ENCODE data around the gene HSD11B2. TPM values are rescaled to one million over a fixed set of nuclear protein-coding genes. Genes with fewer than 3 reads are reported as not detected.

The HSD11B2 gene
- total RNA-seq, 2 experiments from 2014 or later, result not detected

DNA sequence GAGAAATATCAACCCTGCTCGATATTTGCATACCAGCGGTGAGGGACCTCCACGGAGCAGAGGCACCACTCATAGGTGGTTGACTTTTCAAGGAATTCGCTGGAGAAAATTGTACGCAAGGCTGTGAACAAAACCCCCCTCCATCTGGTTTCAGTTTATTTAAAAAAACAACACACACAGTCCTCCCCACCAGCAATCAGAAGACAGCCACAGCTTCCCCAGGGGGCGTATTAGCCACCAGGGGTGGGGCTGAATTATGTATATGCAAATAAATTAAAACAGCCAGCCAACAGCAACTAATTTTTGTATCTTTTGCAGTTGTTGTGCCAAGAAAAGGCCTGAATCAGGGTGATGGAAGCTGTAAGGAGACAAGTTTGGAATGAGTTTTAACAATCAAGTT, 5.9 kb upstream of the HSD11B2 start:
- H3K4me2 ChIP-seq (ENCODE audit: low read length), result peak overlapping the region; percentile 27; the same call in 1 of the 2 replicates
- H2AFZ ChIP-seq (ENCODE audit: low read length), result no peak overlapping the region
- TF ChIP-seq EZH2phosphoT487 (IDR thresholded peaks at IDR 0.05; ENCODE audit: borderline replicate concordance, low read depth, low read length), result no peak
- TF ChIP-seq, protein P1, sequence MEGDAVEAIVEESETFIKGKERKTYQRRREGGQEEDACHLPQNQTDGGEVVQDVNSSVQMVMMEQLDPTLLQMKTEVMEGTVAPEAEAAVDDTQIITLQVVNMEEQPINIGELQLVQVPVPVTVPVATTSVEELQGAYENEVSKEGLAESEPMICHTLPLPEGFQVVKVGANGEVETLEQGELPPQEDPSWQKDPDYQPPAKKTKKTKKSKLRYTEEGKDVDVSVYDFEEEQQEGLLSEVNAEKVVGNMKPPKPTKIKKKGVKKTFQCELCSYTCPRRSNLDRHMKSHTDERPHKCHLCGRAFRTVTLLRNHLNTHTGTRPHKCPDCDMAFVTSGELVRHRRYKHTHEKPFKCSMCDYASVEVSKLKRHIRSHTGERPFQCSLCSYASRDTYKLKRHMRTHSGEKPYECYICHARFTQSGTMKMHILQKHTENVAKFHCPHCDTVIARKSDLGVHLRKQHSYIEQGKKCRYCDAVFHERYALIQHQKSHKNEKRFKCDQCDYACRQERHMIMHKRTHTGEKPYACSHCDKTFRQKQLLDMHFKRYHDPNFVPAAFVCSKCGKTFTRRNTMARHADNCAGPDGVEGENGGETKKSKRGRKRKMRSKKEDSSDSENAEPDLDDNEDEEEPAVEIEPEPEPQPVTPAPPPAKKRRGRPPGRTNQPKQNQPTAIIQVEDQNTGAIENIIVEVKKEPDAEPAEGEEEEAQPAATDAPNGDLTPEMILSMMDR (conservative IDR thresholded peaks at IDR 0.05; ENCODE audit: low read length), result no peak
- ChIA-PET CTCF (ENCODE audit: unreplicated experiment) (no interaction called here), POLR2A (interaction anchor here (0.6 kb wide), 1 partner anchor 73 kb away, joined by 5 read pairs; no protein-coding TSS in a partner anchor)
- no peaks in the 10 kb centered on the region for H3K79me2 ChIP-seq (ENCODE audit: insufficient read depth, low read depth, low read length)
- no peaks in the 10 kb centered on the region for H3K9me3 ChIP-seq (ENCODE audit: low read length)
- intact Hi-C loops (cut with micrococcal nuclease; ENCODE audit: unreplicated experiment), result no loop called here
- BruUV-seq (replicated peaks), result no TSS peak
- no peak overlapping the region for H3K27ac ChIP-seq (ENCODE audit: low read depth, low read length, poor library complexity, severe bottlenecking)
- no peak for DNase-seq (ENCODE audit: low spot score)
- no peak overlapping the region for H3K4me3 ChIP-seq (ENCODE audit: low read depth, low read length, poor library complexity, severe bottlenecking)
- no peaks in the 10 kb centered on the region for H4K20me1 ChIP-seq (ENCODE audit: insufficient read depth, low read length)
- no peaks in the 10 kb centered on the region for H3K9me2 ChIP-seq (ENCODE audit: insufficient read depth, low read length)
- no peaks in the 10 kb centered on the region for H3K4me1 ChIP-seq (ENCODE audit: insufficient read depth, low read length, poor library complexity, severe bottlenecking)
- no peaks in the 10 kb centered on the region for H3K36me3 ChIP-seq (ENCODE audit: insufficient read depth, low read length)

DNA sequence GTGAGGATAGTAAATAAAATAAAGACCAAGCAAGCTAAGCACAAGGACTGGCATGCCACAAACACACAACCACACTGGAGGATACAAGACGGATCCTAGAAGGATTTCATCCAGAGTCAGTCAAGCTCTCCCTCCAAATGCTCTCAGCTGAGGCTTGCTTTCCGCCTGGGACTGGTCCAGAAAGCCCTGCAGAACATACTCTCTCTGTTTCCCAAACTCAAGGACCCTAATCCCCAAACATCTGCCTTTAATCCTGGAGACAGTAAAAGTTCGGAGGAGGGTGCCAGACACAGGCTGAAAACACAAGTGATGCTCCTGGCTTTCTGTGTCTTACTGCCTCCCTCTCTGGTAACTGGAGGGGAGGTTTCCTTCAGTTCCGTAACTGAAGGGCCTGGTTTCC, 5.3 kb upstream of the HSD11B2 start:
- H3K9me2 ChIP-seq (ENCODE audit: insufficient read depth, low read length), result no peaks in the 10 kb centered on the region
- intact Hi-C loops (cut with micrococcal nuclease; ENCODE audit: unreplicated experiment), result no loop called here
- no peaks in the 10 kb centered on the region for H3K9me3 ChIP-seq (ENCODE audit: low read length)
- no peaks in the 10 kb centered on the region for H3K4me1 ChIP-seq (ENCODE audit: insufficient read depth, low read length, poor library complexity, severe bottlenecking)
- no peaks in the 10 kb centered on the region for H4K20me1 ChIP-seq (ENCODE audit: insufficient read depth, low read length)
- no peak overlapping the region for H3K4me2 ChIP-seq (ENCODE audit: low read length)
- no peak overlapping the region for H2AFZ ChIP-seq (ENCODE audit: low read length)
- no peaks in the 10 kb centered on the region for H3K79me2 ChIP-seq (ENCODE audit: insufficient read depth, low read depth, low read length)
- no TSS peak for BruUV-seq (replicated peaks)
- H3K36me3 ChIP-seq (ENCODE audit: insufficient read depth, low read length), result no peaks in the 10 kb centered on the region
- no peak overlapping the region for H3K4me3 ChIP-seq (ENCODE audit: low read depth, low read length, poor library complexity, severe bottlenecking)
- ChIA-PET CTCF (ENCODE audit: unreplicated experiment) (no interaction called here), POLR2A (no interaction called here)
- H3K27ac ChIP-seq (ENCODE audit: low read depth, low read length, poor library complexity, severe bottlenecking), result no peak overlapping the region
- TF ChIP-seq EZH2phosphoT487 (IDR thresholded peaks at IDR 0.05; ENCODE audit: borderline replicate concordance, low read depth, low read length), result no peak
- TF ChIP-seq, protein P1 (conservative IDR thresholded peaks at IDR 0.05; ENCODE audit: low read length), result no peak
- no peak for DNase-seq (ENCODE audit: low spot score)

DNA sequence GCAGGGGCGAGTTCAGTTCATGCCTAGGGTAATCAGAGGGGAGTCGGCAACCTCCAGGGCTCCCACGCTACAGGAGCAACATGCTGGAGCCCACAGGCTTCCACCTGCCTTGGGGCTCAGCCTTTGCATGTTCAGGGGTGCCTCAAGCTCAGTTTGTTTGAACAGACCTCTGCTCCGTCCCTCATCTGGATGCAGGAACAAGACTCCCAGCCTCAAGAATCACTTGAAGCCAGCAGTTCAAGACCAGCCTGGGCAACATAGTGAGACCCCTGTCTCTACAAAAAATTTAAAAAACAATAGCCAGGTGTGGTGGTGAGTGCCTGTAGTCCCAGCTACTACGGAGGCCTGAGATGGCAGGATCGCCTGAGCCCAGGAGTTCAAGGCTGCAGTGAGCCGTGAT, 4.9 kb upstream of the HSD11B2 start:
- Histone ChIP-seq H3K9me2 (ENCODE audit: insufficient read depth, low read length) (no peaks in the 10 kb centered on the region), H4K20me1 (ENCODE audit: insufficient read depth, low read length) (no peaks in the 10 kb centered on the region)
- POLR2A ChIA-PET, result no interaction called here

More for the DNA sequence above, 4.9 kb upstream of the HSD11B2 start:
- DNase-seq (ENCODE audit: low spot score), result no peak
- Histone ChIP-seq H3K4me1 (ENCODE audit: insufficient read depth, low read length, poor library complexity, severe bottlenecking) (no peaks in the 10 kb centered on the region), H3K36me3 (ENCODE audit: insufficient read depth, low read length) (no peaks in the 10 kb centered on the region), H2AFZ (ENCODE audit: low read length) (no peak overlapping the region), H3K79me2 (ENCODE audit: insufficient read depth, low read depth, low read length) (no peaks in the 10 kb centered on the region), H3K4me3 (ENCODE audit: low read depth, low read length, poor library complexity, severe bottlenecking) (no peak overlapping the region), H3K9me3 (ENCODE audit: low read length) (no peaks in the 10 kb centered on the region), H3K4me2 (ENCODE audit: low read length) (no peak overlapping the region), H3K27ac (ENCODE audit: low read depth, low read length, poor library complexity, severe bottlenecking) (no peak overlapping the region)
- CTCF ChIA-PET (ENCODE audit: unreplicated experiment), result no interaction called here
- TF ChIP-seq, protein P1 (conservative IDR thresholded peaks at IDR 0.05; ENCODE audit: low read length), result no peak
- TF ChIP-seq EZH2phosphoT487 (IDR thresholded peaks at IDR 0.05; ENCODE audit: borderline replicate concordance, low read depth, low read length), result no peak
- BruUV-seq (replicated peaks), result no TSS peak
- intact Hi-C loops (cut with micrococcal nuclease; ENCODE audit: unreplicated experiment), result no loop called here

Data from OCI-LY7 (cell line).